Measurements from ENCODE around the gene NDN. TPM values are rescaled to one million over a fixed set of nuclear protein-coding genes. Genes with fewer than 3 reads are reported as not detected.

Gene NDN
- total RNA-seq, 2 experiments from 2014 or later, result 2.4 to 2.9 TPM

- ChIA-PET POLR2A (no interaction called here), CTCF (no interaction called here)
- H3K27me3 Mint-ChIP-seq, result peaks cover 7% of the 10 kb centered on the region
- H3K4me1 Mint-ChIP-seq, result no peaks in the 10 kb centered on the region
- peak; percentile 10 for DNase-seq
- H3K36me3 Mint-ChIP-seq (ENCODE audit: low read depth), result no peaks in the 10 kb centered on the region
- H3K4me3 Mint-ChIP-seq, result no peak overlapping the region
- H3K27ac Mint-ChIP-seq, result no peak overlapping the region
- H3K9me3 Mint-ChIP-seq, result no peaks in the 10 kb centered on the region
These were observed 38.1 kb downstream of the NDN start for GRCh38 chr15:23648920-23649515.

GRCh38 chr15:23647421-23648370 lies 39.4 kb downstream of the NDN start, which contains the start of gene MAGEL2:
TSS of gene MAGEL2 (minus strand) at chr15:23647867. CDS start at chr15:23647742, 125 bp downstream.
- no peak for DNase-seq
- Mint-ChIP-seq H3K27me3 (peaks cover 7% of the 10 kb centered on the region), H3K36me3 (ENCODE audit: low read depth) (no peaks in the 10 kb centered on the region), H3K4me3 (no peak within 1 kb of the TSS), H3K27ac (no peak within 1 kb of the TSS), H3K4me1 (no peaks in the 10 kb centered on the region), H3K9me3 (no peaks in the 10 kb centered on the region)
- ChIA-PET CTCF (no interaction called here), POLR2A (no interaction called here)

- Mint-ChIP-seq H3K36me3 (ENCODE audit: low read depth) (no peaks in the 10 kb centered on the region), H3K27ac (no peak overlapping the region), H3K4me1 (no peaks in the 10 kb centered on the region), H3K9me3 (no peaks in the 10 kb centered on the region), H3K4me3 (no peak overlapping the region), H3K27me3 (peaks cover 7% of the 10 kb centered on the region)
- ChIA-PET CTCF (no interaction called here), POLR2A (no interaction called here)
- DNase-seq, result no peak
These were observed 40.2 kb downstream of the NDN start for GRCh38 chr15:23647001-23647295.

- POLR2A ChIA-PET, result no interaction called here
- CTCF ChIA-PET, result no interaction called here
- no peak for DNase-seq
- no peaks in the 10 kb centered on the region for H3K9me3 Mint-ChIP-seq
- H3K27me3 Mint-ChIP-seq, result peaks cover 7% of the 10 kb centered on the region
- no peaks in the 10 kb centered on the region for H3K36me3 Mint-ChIP-seq (ENCODE audit: low read depth)
- H3K4me1 Mint-ChIP-seq, result no peaks in the 10 kb centered on the region
- no peak overlapping the region for H3K27ac Mint-ChIP-seq
- no peak overlapping the region for H3K4me3 Mint-ChIP-seq
These were observed 40.7 kb downstream of the NDN start for GRCh38 chr15:23646165-23647000.

- H3K27ac Mint-ChIP-seq, result no peak overlapping the region
- POLR2A ChIA-PET, result no interaction called here
- H3K9me3 Mint-ChIP-seq, result no peaks in the 10 kb centered on the region
- H3K4me3 Mint-ChIP-seq, result no peak overlapping the region
- no peak for DNase-seq
- H3K4me1 Mint-ChIP-seq, result no peaks in the 10 kb centered on the region
- CTCF ChIA-PET, result no interaction called here
- no peaks in the 10 kb centered on the region for H3K36me3 Mint-ChIP-seq (ENCODE audit: low read depth)
- peaks cover 7% of the 10 kb centered on the region for H3K27me3 Mint-ChIP-seq
These were observed 41.5 kb downstream of the NDN start for GRCh38 chr15:23645371-23646164.

GRCh38 chr15:23644829-23645228 lies 42.3 kb downstream of the NDN start:
- POLR2A ChIA-PET, result no interaction called here
- H3K4me3 Mint-ChIP-seq, result no peak overlapping the region

GRCh38 chr15:23642413-23643044 lies 44.6 kb downstream of the NDN start:
- POLR2A ChIA-PET, result no interaction called here
- H3K9me3 Mint-ChIP-seq, result no peaks in the 10 kb centered on the region
- no peak overlapping the region for H3K27ac Mint-ChIP-seq
- no peaks in the 10 kb centered on the region for H3K27me3 Mint-ChIP-seq
- H3K4me1 Mint-ChIP-seq, result no peaks in the 10 kb centered on the region
- no peak overlapping the region for H3K4me3 Mint-ChIP-seq
- CTCF ChIA-PET, result no interaction called here
- DNase-seq, result peak; percentile 41
- H3K36me3 Mint-ChIP-seq (ENCODE audit: low read depth), result no peaks in the 10 kb centered on the region

More at GRCh38 chr15:23644829-23645228, 42.3 kb downstream of the NDN start:
- Mint-ChIP-seq H3K27me3 (peaks cover 7% of the 10 kb centered on the region), H3K27ac (no peak overlapping the region), H3K9me3 (no peaks in the 10 kb centered on the region), H3K36me3 (ENCODE audit: low read depth) (no peaks in the 10 kb centered on the region), H3K4me1 (no peaks in the 10 kb centered on the region)
- CTCF ChIA-PET, result no interaction called here
- DNase-seq, result no peak

Other genes with a start within 250 kb of the NDN start
- not detected for gene GOLGA6L2, start 240.1 kb downstream of the NDN start, total RNA-seq
- gene MKRN3, start 121.6 kb downstream of the NDN start, total RNA-seq, result 1 to 10 TPM; 2.9 to 3.4 TPM
- not detected for gene MAGEL2, start 39.4 kb downstream of the NDN start, total RNA-seq

Measured in activated CD4-positive, alpha-beta T cell treated with anti-CD3 and anti-CD28 coated beads, Interleukin-2, amount 10 ng/mL, durations not matched to agents 7 days and 5 days (primary cell).